ENCODE data around the gene ZBTB46. TPM values are rescaled to one million over a fixed set of nuclear protein-coding genes. Genes with fewer than 3 reads are reported as not detected.

The ZBTB46 gene
- total RNA-seq, 1 experiment from 2014 or later: 1.1 TPM

GRCh38 chr20:63737945-63738686 lies 92.9 kb downstream of the ZBTB46 start:
- CTCF ChIA-PET: interaction anchor here (0.5 kb wide), 1 partner anchor 1351 kb away, joined by 9 read pairs; the partner anchor contains the start of gene RPS21
- POLR2A ChIA-PET (ENCODE audit: low non-redundant PET): no interaction called here

GRCh38 chr20:63737695-63737944 lies 93.4 kb downstream of the ZBTB46 start:
- TF ChIP-seq EZH2 (IDR thresholded peaks at IDR 0.05; ENCODE audit: borderline replicate concordance, low read depth, low read length, poor library complexity, severe bottlenecking) (no peak), CTCF (conservative IDR thresholded peaks at IDR 0.05; ENCODE audit: low read depth, low read length) (no peak)
- Histone ChIP-seq H3K4me3 (ENCODE audit: low read depth, low read length, poor library complexity, severe bottlenecking) (no peak overlapping the region), H3K27me3 (replicated peaks; ENCODE audit: insufficient read depth, low read depth, low read length, poor library complexity) (no peaks in the 10 kb centered on the region), H3K27ac (ENCODE audit: low read depth, low read length, poor library complexity, severe bottlenecking) (no peak overlapping the region), H3K9me3 (ENCODE audit: low read depth, low read length, poor library complexity, severe bottlenecking) (no peaks in the 10 kb centered on the region), H3K4me1 (ENCODE audit: insufficient read depth, low read length, poor library complexity, severe bottlenecking) (peaks cover 16% of the 10 kb centered on the region), H3K36me3 (ENCODE audit: insufficient read depth, low read length, poor library complexity, severe bottlenecking) (peaks cover 18% of the 10 kb centered on the region)
- intact Hi-C loops (cut with micrococcal nuclease; ENCODE audit: unreplicated experiment): no loop called here
- DNase-seq (ENCODE audit: low spot score): no peak
- no TSS peak for BruUV-seq (replicated peaks)
- ChIA-PET CTCF (no interaction called here), POLR2A (ENCODE audit: low non-redundant PET) (no interaction called here)

More at GRCh38 chr20:63737945-63738686, 92.9 kb downstream of the ZBTB46 start:
- no peak overlapping the region for H3K4me3 ChIP-seq (ENCODE audit: low read depth, low read length, poor library complexity, severe bottlenecking)
- peaks cover 16% of the 10 kb centered on the region for H3K4me1 ChIP-seq (ENCODE audit: insufficient read depth, low read length, poor library complexity, severe bottlenecking)
- H3K9me3 ChIP-seq (ENCODE audit: low read depth, low read length, poor library complexity, severe bottlenecking): no peaks in the 10 kb centered on the region
- no peaks in the 10 kb centered on the region for H3K27me3 ChIP-seq (replicated peaks; ENCODE audit: insufficient read depth, low read depth, low read length, poor library complexity)
- BruUV-seq (replicated peaks): no TSS peak
- H3K36me3 ChIP-seq (ENCODE audit: insufficient read depth, low read length, poor library complexity, severe bottlenecking): peaks cover 20% of the 10 kb centered on the region
- intact Hi-C loops (cut with micrococcal nuclease; ENCODE audit: unreplicated experiment): no loop called here
- H3K27ac ChIP-seq (ENCODE audit: low read depth, low read length, poor library complexity, severe bottlenecking): no peak overlapping the region
- no peak for DNase-seq (ENCODE audit: low spot score)
- TF ChIP-seq CTCF (conservative IDR thresholded peaks at IDR 0.05; ENCODE audit: low read depth, low read length) (no peak), EZH2 (IDR thresholded peaks at IDR 0.05; ENCODE audit: borderline replicate concordance, low read depth, low read length, poor library complexity, severe bottlenecking) (no peak)

- CTCF ChIA-PET: no interaction called here
- no TSS peak for BruUV-seq (replicated peaks)
- intact Hi-C loops (cut with micrococcal nuclease; ENCODE audit: unreplicated experiment): no loop called here
Measured at GRCh38 chr20:63736893-63737694, 94.0 kb downstream of the ZBTB46 start.

More at GRCh38 chr20:63736893-63737694, 94.0 kb downstream of the ZBTB46 start:
- Histone ChIP-seq H3K27ac (ENCODE audit: low read depth, low read length, poor library complexity, severe bottlenecking) (no peak overlapping the region), H3K36me3 (ENCODE audit: insufficient read depth, low read length, poor library complexity, severe bottlenecking) (peaks cover 13% of the 10 kb centered on the region), H3K27me3 (replicated peaks; ENCODE audit: insufficient read depth, low read depth, low read length, poor library complexity) (no peaks in the 10 kb centered on the region), H3K4me3 (ENCODE audit: low read depth, low read length, poor library complexity, severe bottlenecking) (no peak overlapping the region), H3K9me3 (ENCODE audit: low read depth, low read length, poor library complexity, severe bottlenecking) (no peaks in the 10 kb centered on the region), H3K4me1 (ENCODE audit: insufficient read depth, low read length, poor library complexity, severe bottlenecking) (peaks cover 15% of the 10 kb centered on the region)
- POLR2A ChIA-PET (ENCODE audit: low non-redundant PET): no interaction called here
- DNase-seq (ENCODE audit: low spot score): no peak
- TF ChIP-seq EZH2 (IDR thresholded peaks at IDR 0.05; ENCODE audit: borderline replicate concordance, low read depth, low read length, poor library complexity, severe bottlenecking) (no peak), CTCF (conservative IDR thresholded peaks at IDR 0.05; ENCODE audit: low read depth, low read length) (no peak)

All from A673 (cell line).